Inflammatory macrophage treated with lipopolysaccharide for 4 hours (primary cell): ENCODE results near the gene DENND1A.
"Not testable (repeated sequence)": the region's sequence is repeated elsewhere in the genome, so short reads cannot be mapped to it uniquely, and the experiment has no call there.

Experiments
- DNase-seq: peaks from one replicate; pipeline ENCODE4 v3.0.0-alpha.2; 2020

DENND1A gene

GRCh38 chr9:123922431-123922830 lies 7.5 kb downstream of the DENND1A start:
- no peak for DNase-seq

GRCh38 chr9:123914517-123915196 lies 15.3 kb downstream of the DENND1A start:
- DNase-seq: no peak

GRCh38 chr9:123912167-123912897 lies 17.6 kb downstream of the DENND1A start:
- no peak for DNase-seq

- no peak for DNase-seq
Measured at GRCh38 chr9:123911024-123911423, 18.9 kb downstream of the DENND1A start.

- DNase-seq: not testable (repeated sequence)
Measured at GRCh38 chr9:123909192-123909591, 20.7 kb downstream of the DENND1A start.

- not testable (repeated sequence) for DNase-seq
Measured at GRCh38 chr9:123903550-123903949, 26.4 kb downstream of the DENND1A start.

GRCh38 chr9:123894822-123895221 lies 35.1 kb downstream of the DENND1A start:
- DNase-seq: no peak

GRCh38 chr9:123893831-123894460 lies 36.0 kb downstream of the DENND1A start:
- DNase-seq: no peak

- no peak for DNase-seq
Measured at GRCh38 chr9:123893115-123893514, 36.8 kb downstream of the DENND1A start.

GRCh38 chr9:123887837-123888236 lies 42.1 kb downstream of the DENND1A start:
- no peak for DNase-seq

- DNase-seq: not testable (repeated sequence)
Measured at GRCh38 chr9:123885834-123886233, 44.1 kb downstream of the DENND1A start.

- DNase-seq: no peak
Measured at GRCh38 chr9:123883634-123884033, 46.3 kb downstream of the DENND1A start.

- no peak for DNase-seq
Measured at GRCh38 chr9:123881604-123882003, 48.3 kb downstream of the DENND1A start.

- DNase-seq: no peak
Measured at GRCh38 chr9:123880420-123880819, 49.5 kb downstream of the DENND1A start.

- DNase-seq: no peak
Measured at GRCh38 chr9:123876750-123877149, 53.2 kb downstream of the DENND1A start.

- DNase-seq: no peak
Measured at GRCh38 chr9:123872710-123873109, 57.2 kb downstream of the DENND1A start.

GRCh38 chr9:123871781-123872180 lies 58.1 kb downstream of the DENND1A start:
- no peak for DNase-seq

- DNase-seq: peak; percentile 92
Measured at GRCh38 chr9:123868002-123868401, 61.9 kb downstream of the DENND1A start.

- DNase-seq: peak; percentile 93
Measured at GRCh38 chr9:123867034-123867433, 62.9 kb downstream of the DENND1A start.

- peak; percentile 42 for DNase-seq
Measured at GRCh38 chr9:123866497-123866896, 63.4 kb downstream of the DENND1A start.

GRCh38 chr9:123865226-123866000 lies 64.5 kb downstream of the DENND1A start:
- peak; percentile 69 for DNase-seq

GRCh38 chr9:123864251-123864650 lies 65.7 kb downstream of the DENND1A start:
- peak; percentile 3 for DNase-seq
